Superior temporal gyrus (tissue), 1 donor: Measurements from ENCODE around the gene MCRIP2.
A peak's percentile ranks its signal among the peaks of the same experiment; 100 is the strongest.
"Not testable (repeated sequence)": the region's sequence is repeated elsewhere in the genome, so short reads cannot be mapped to it uniquely, and the experiment has no call there.

Experiments used
- DNase-seq: peaks from one replicate; pipeline ENCODE4 v3.0.0-alpha.2; 2016; ENCODE audit errors: extremely low spot score

MCRIP2 gene, protein sequence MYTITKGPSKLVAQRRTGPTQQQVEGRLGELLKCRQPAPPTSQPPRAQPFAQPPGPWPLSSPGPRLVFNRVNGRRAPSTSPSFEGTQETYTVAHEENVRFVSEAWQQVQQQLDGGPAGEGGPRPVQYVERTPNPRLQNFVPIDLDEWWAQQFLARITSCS

DNA sequence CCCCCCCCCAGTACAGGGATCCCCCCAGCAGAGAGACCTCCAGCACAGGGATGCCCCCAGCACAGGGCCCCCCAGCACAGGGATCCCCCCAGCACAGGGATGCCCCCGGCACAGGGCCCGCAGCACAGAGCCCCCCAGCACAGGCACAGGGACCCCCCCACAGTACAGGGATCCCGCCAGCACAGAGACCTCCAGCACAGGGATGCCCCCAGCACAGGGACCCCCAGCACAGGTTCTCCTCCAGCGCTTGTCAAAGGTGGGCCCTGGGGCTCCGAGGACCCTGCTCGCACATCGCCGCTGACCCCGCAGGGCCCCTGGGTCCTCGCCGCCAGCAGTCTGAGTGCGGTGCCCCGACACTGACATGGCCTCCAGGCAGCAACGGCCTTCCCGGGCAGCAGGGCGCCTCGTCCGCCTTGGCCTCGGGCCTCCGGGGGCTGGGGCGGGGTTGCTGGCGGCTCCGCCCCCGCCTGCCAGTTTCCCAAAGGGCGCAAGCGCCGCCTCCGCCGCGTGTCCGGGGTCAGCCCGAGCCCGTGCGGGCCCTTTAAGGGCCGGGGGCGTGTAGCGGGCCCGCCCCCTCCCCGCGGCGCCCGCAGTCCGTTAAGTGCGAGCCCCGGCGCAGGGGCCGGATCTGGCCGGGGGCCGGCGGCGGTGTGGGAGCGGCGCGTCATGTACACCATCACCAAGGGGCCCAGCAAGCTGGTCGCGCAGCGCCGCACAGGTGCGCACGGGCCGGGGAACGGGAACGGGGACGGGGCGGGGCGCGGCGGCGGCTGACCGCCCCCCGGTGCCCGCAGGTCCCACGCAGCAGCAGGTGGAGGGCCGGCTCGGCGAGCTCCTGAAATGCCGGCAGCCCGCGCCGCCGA is at the start of gene MCRIP2:
Gene MCRIP2, plus strand, starts transcription at position 503 of the 863 bp plus-strand sequence. Its CDS starts 164 bp downstream, at position 667.
- peak; percentile 52 for DNase-seq

DNA sequence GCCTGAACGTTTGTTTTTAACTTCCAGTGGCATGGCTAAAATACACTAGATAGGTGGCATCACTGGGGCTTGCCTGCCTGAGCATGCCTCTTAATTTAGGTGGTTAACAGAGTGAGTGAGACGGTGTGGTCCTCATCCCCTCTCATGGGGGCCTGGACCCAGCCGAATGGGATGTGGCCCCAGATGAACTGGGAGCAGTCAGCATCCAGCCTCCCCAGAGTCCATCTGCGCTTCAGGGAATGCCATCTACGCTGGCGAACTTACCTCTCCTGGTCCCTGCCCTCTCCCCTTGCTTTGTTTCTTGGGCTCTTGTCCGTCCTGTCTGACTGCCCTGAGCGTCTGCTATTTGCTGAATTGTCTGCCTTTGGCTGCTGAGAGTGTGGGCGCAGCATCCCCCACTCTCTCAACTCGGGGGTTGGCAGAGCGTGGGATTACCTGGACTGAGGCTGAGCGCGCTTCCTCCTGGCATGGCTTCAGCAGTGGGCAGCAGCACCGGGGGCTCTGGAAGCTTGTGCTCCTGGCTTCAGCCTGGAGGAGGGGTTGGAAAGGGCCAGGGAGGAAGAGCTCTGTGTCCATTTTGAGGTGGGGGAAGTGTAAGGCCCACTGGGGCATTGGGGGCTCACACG is 49.6 kb upstream of the MCRIP2 start:
- no peak for DNase-seq

DNA sequence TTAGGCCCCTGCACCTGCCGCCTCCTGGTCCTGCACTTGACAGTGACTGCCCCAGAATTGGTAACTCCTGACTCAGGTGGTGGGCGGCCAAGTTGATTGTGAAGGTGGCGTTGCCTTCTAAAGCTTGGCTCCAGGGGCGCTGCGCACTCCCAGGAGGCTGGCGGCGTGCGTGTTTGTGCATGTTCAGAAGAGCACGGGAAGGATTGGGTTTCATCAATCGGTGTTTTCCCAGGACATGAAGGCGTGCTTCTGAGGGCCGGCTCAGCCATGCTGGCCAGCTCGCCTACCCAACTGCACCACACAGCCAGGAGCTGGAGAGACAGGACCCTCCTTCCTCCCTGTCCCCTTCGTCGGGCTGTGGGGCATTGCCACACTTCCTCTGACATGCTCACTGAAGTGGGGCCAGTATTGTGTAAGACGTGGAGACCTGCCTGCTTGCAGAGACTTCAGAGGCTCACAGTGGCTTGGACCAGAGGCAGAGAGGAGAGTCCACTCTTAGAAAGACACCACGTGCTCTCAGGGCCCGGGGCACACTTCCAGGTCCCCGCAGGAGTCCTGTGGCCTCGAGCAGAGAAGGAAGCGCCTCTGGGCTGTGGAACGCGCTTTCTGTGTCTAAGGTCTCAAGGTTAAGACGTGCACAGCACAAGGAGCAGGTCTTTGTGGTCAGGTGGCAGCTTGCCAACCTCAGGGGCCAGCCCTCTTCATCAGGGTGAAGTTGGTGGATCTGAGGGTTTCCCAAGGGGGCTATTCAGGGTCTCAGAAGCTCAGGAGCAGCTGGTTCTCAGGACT is 48.9 kb upstream of the MCRIP2 start:
- no peak for DNase-seq

DNA sequence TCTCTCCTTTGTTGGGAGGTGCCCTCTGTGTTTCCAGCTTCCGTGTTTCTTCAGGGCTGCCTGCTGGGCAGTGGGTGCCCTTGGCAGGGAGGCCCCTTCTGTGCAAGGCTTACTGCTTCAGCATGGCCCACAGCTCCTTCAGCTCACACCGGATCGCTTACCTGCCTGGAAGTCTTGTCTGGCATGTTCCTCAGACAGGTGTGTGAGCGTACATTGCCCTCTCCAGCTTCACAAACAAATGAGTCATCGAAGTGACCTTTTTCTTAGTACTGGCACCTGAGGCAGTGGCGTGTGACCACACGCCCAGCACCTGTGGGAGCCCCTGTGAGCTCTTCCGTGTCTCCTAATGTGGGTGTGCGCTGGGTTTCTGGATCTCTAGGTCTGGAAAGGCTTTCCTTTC is 48.2 kb upstream of the MCRIP2 start:
- no peak for DNase-seq

DNA sequence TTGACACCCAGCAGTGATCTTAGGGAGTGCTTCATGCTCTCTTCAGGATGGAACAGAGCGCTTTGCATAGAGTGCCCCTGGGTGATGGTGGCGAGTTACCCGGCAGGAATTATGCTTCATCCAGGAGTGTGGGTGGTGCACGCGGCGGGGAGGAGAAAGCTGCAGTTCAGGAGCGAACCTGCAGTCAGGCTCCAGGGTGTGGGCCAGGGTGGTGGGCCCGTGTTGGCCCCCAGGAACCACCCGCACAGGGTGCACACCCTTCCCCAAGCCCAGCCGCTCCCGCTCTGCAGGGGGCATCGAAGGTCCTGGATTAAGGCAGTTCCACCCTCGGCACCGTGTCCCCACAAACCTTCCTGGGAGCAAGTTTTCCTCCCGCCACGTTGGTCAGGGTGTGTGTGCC is 47.8 kb upstream of the MCRIP2 start:
- DNase-seq, result no peak

DNA sequence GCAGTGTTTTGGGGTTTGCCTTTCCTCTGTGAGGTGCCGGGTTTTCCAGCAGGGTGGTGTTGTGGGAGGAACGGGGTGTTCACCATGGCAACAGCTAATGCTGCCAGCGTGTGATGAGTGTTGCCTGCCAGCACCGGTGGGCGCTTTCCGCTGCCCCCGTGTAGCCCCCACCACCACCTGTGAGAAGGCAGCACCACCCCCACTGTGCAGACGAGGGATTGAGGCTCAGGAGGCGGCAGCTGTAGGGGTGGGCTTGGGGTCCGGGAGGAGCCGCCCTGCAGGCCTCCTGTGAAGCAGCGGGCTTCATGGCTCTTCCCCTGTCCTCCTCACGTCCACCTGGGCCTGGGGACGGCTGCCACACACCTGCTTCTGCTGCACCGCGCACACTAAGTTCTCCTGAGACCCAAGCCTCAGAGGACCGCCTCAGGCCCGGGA is 46.5 kb upstream of the MCRIP2 start:
- no peak for DNase-seq

DNA sequence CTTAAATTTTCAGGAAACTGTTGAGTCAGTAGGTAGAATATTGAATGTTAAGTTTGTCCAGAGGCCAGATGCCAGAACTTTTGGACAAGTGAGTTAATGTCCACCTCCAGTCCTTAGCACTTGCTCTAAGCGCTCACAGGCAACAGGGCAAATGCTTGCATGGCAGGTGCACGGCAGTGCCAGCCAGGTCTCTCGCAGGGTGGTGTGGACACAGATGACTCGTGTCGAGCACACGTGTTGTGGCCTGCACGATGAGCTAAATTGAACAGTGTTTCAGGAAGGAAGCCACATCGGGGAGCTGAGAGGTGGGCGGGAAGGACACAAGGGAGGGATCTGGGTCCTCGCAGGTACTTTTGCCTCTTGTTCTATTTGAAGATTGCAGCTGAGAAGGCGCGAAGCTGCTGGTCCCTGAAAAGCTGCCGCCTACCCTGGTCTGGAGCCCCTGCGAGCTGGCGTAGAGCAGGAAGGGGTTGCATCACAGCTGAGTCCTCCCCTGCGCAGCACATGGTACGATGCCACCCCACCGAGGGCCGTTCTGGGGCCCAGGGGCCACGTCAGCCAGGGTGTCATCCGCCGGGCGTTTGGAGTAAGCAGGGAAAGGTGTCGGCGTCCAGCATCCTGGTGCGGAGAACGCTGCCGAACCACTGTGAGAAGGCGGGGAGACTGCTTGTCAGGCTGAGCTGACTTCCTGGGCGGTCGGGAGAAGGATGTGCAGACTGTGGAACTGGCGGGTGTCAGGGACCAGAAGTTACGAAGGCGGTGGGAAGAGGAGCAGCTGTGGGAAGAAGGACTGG is 45.5 kb upstream of the MCRIP2 start:
- DNase-seq, result no peak

DNA sequence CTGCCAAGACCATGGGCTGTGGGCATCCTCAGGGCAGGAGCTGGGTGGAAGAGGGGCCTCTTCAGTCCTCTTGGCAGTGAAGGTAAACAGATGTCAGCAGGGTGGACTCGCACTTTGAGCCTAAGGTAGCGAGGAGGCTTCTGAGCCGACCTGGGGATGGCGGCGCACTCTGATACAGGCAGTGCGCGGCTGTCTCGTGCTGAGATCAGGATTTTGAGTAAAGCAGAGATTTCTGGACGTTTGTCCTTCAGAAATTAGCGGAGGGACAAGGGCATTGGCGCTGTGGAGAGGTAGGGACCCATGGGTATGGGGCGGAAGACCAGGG is 44.9 kb upstream of the MCRIP2 start:
- no peak for DNase-seq

DNA sequence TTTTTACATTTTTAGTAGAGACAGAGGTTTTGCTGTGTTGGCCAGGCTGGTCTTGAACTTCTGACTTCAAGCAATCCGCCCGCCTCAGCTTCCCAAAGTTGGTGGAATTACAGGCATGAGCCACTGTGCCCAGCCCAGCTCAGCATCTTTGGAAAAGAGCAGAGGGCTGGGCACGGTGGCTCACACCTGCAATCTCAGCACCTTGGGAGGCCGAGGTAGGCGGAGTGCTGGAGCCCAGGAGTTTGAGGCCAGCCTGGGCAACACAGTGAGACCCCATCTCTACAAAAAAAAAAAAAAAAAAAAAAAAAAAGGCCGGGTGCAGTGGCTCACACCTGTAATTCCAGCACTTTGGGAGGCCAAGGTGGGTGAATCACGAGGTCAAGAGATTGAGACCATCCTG is 44.0 kb upstream of the MCRIP2 start:
- DNase-seq, result not testable (repeated sequence)

DNA sequence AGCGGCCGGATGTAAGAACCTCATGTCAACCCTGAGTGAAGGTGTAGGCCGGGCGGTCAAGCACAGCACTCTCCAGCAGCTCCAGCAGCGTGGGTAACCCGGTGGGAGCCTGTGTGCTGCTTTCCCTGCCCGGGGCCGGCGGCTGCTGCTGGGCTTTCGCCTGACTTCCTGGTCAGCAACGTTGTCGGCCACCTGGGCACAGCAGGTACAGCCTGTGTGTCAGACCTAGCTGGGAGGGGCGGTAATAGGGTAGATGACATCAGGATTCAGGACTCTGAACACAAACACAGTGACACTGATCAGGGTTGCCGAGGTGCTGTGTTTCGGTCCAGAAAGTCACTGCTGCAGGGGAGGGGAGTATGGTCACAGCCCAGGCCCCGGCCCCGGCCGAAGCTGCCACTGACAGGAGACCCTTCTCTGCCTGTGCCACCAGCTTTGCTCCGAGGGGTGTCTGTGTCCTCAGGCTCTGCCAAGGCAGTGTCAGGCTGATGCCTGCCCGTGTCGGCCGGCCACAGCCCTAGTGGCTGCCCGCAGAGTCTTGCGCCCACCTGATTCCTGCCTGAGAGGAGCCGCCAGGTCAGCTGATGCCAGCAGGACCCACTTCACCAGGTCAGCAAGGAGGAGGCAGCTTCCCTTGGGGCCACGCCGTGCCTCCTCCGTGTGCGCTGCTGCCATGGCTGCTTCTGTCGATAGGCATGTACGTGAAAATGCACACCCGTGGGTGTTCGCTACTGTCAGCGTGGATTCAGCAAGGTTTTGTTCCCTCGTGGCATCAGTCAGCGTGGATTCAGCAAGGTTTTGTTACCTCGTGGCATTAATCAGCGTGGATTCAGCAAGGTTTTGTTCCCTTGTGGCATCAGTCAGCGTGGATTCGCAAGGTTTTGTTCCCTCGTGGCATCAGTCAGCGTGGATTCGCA is 42.5 kb upstream of the MCRIP2 start:
- DNase-seq, result no peak

DNA sequence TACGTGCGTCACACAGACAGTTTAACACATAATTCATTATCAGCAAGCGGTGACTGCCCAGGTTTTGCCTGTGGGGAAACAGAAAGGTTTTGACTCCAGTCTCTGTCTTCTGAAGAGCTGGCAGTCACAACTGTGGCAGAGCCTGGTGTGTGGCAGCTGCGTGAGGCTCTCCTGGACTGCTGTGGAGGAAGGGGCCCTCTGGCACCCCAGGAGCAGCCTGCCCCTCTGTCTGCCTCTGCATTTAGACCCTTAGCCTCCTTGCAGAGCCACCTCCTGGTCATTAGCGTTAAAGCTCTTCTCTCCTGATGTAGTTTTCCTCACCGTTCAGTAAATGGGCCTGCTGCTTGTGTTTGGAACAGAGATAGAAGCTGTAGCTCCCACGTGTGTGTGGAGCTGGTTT is 40.8 kb upstream of the MCRIP2 start:
- DNase-seq, result no peak

DNA sequence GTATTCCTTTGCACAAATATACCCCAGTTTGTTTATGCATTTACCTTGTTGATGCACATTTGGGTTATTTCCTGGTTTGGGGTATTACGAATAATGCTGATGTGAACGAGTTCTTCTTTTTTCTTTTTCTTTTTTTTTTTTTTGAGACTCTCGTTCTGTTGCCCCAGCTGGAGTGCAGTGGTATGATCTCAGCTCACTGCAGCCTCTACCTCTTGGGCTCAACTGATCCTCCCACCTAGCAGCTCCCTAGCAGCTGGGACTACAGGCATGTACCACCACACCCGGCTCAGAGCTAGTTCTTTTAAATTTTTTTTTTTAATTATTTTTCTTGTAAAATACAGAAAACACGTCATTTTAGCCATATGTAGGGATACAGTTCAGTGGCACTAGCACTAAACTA is 37.7 kb upstream of the MCRIP2 start:
- no peak for DNase-seq

DNA sequence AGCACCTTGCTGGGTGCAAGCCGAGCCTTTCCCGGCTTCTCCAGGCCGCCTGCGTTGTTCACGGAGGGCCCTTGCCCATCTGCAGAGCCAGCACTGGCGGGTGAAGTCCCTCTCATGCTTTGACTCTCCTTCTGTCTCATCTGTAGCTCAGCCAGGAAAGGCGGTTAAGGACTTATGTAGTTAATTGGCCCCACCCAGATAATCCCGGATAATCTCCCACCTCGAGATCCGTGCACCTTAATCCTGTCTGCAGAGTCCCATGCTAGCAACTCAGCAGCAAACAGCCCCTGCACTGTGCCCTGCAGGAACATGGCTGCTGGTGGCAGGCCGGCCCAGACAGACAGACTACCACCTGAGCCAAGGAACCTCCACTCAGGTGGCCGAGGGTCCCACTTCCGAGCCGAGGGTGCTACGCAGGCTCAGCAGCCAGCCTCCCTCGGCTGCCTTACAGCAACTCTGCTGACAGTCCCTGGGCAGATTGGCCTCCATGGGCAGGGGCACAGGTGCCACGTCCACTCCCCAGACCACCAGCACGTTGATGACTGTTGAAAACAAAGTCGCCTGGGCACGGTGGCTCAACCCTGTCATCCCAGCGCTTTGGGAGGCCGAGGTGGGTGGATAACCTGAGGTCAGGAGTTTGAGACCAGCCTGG is 34.8 kb upstream of the MCRIP2 start:
- DNase-seq, result no peak

DNA sequence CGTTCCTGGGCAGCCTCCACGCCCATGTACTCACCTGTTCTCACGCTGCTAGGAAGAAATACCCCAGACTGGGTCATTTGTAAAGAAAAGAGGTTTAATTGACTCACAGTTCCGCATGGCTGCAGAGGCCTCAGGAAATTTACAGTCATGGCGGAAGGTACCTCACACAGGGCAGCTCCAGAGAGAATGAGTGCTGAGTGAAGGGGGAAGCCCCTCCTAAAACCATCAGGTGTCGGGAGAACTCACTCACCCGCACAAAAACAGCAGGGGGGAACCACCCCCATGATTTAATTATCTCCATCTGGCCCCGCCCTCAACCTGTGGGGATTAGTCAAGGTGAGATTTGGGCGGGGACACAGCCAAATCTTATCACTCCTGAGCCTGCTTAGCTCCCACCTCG is 33.6 kb upstream of the MCRIP2 start:
- no peak for DNase-seq

DNA sequence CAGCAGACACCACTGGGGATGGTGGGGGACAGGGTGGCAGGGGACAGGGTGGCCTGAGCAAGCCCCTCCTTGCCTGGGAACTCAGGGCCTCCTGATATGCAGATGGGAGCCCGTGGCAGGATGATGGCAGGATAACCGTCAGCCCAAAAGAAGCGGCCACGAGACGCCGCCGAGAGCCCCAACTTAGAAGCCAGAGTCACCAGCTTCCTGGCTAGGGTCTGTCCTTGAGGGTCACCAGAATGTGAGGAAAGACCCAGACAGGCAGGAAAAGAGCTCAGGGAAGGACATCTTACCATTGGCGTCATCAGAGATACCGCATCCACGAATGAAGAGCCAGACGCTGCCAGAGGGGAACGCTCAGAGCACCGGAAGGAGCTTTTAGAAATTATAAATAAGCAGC is 32.3 kb upstream of the MCRIP2 start:
- no peak for DNase-seq

DNA sequence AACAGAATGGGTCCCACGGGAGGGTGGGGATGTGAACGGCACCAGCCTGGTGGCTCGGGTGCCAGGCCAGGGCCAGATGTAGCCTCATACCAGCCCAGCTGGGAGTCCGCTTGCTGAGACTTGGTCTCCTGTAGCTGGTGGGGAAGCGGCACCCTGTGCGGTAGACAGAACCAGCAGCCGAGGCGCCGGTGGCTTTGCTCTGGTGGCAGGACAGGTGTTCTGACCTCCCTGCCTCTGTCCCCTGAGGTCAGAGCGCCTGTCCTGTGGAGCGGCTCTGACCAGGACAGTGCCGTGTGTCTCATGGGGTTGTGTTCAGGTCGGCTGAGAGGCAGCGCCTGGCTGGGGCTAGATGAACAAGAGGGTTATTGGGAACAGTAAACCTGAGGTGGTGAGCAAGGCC is 31.6 kb upstream of the MCRIP2 start:
- DNase-seq, result no peak

DNA sequence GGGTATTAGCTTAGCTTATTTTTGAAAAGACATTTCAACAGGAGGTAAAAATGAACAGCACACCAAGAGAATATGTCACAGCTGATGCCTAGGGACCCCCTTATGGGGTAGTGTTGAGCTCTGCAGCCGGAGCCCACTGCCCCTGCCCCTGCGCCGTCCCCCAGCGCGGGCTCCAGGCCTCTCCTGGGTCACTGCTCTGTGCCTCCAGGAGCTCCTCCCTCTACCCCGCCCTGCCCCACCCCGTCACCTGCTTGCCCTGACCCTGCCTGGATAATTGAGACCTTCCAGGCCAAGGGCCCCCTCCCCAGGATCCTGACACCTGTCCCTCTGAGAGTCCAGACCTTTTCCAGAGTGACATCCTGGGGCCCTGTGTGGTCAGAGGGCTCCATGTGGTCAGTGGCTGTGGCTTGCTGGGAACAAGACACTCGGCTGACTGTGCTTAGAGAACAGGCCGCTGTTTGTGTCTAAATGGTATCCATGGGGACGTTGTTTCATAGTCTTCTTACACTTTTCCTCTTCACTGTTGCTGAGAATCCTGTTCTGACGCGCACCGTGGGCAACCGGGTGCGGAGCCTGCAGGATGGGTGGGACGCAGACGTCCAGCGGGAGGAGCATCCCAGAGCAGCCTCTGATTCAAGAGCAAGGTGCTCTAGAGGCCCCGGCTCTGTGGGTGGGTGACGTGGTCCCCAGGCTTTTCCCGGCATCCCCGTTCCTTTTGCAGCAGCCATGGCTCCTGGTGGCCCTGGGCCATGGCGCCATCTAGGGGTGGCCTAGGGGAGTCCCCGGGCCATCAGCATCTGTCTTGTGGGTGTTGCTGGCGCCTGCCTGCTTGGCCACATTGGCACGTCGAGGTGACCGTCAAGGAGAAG is 30.9 kb upstream of the MCRIP2 start:
- peak; percentile 72 for DNase-seq

DNA sequence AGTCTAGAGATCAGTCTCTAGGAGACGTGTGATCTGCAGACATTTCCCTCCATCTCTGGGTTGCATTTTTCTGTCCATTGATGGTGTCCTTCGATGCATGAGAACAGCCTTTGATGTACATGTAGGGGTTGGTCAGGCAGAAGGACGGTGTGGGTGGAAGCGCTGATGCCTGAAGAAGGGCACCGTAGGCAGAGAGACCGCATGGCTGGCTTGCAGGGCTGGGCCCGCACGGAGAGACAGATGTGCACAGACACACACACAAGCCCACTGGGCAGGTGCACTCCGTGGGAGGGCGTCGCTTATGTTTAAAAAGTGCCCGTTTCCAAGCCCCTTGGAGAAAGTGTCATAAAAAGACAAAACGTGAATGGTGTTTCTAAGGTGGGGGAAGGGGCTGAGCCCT is 26.5 kb upstream of the MCRIP2 start:
- no peak for DNase-seq
